ENCODE measurements around the gene RTN4RL1. TPM values are rescaled to one million over a fixed set of nuclear protein-coding genes. Genes with fewer than 3 reads are reported as not detected.

The RTN4RL1 gene
- polyA plus RNA-seq, 2 donors: 0.89 to 2.0 TPM

DNA sequence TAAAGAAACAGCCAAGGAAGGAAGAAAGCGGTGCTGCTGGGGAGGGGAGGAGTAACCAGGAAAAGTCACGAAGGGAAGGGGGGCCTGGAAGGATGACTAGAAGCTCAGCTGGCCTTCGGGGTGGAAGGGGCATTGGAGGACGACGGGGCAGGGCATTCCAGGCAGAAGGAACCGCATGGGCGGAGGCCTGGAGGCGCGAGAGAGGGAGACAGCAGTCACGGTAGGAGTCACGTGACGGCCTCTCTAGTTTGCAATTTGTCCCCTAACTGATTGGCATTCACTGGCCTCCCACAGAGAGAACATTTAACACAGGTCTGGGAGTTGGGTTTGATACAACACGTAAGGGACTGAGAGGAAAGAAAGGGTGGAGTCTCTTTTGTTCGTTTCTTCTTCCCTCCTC lies 63.9 kb downstream of the RTN4RL1 start:
- Histone ChIP-seq H3K36me3 (ENCODE audit: control insufficient read depth in 2 of 2, insufficient read depth in 2 of 2, low read length in 1 of 2) (no peaks in the 10 kb centered on the region), H3K27me3 (ENCODE audit: control insufficient read depth in 1 of 2, insufficient read depth in 2 of 2, low read length in 2 of 2) (no peaks in the 10 kb centered on the region), H3K4me3 (ENCODE audit: low read depth in 1 of 2, low read length in 2 of 2) (no peak overlapping the region), H3K9me3 (ENCODE audit: control insufficient read depth in 2 of 2, insufficient read depth in 1 of 2, low read depth in 1 of 2, low read length in 1 of 2) (no peaks in the 10 kb centered on the region), H3K27ac (ENCODE audit: low read depth in 2 of 2, low read length in 1 of 2) (no peak overlapping the region), H3K4me1 (ENCODE audit: control insufficient read depth in 2 of 2, insufficient read depth in 2 of 2, low read length in 1 of 2) (no peaks in the 10 kb centered on the region)
- WGBS, 2 donors: 83 to 86% methylated on average over 14 of the region's 14 CpGs

DNA sequence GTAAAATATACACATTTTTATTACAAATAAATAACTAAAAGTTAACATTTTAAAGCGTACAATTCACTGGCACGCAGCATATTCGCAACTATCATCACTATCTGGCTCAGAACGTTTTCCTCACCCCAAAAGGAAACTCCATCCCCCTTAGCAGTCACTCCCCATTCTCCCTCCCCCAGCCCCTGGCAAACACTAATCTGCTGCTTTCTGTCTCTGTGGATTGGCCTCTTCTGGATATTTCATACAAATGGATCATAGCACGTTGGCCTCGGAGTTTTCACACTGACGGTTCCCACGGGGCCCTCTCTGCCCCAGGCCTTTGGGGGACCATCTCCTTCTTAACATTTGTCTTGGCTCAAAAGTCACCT lies 64.6 kb downstream of the RTN4RL1 start:
- no peaks in the 10 kb centered on the region for H3K36me3 ChIP-seq (ENCODE audit: control insufficient read depth in 2 of 2, insufficient read depth in 2 of 2, low read length in 1 of 2)
- H3K9me3 ChIP-seq (ENCODE audit: control insufficient read depth in 2 of 2, insufficient read depth in 1 of 2, low read depth in 1 of 2, low read length in 1 of 2): no peaks in the 10 kb centered on the region
- no peaks in the 10 kb centered on the region for H3K4me1 ChIP-seq (ENCODE audit: control insufficient read depth in 2 of 2, insufficient read depth in 2 of 2, low read length in 1 of 2)
- 66 to 75% methylated on average over 8 of the region's 8 CpGs for WGBS, 2 donors
- H3K4me3 ChIP-seq (ENCODE audit: low read depth in 1 of 2, low read length in 2 of 2): no peak overlapping the region
- no peak overlapping the region for H3K27ac ChIP-seq (ENCODE audit: low read depth in 2 of 2, low read length in 1 of 2)
- H3K27me3 ChIP-seq (ENCODE audit: control insufficient read depth in 1 of 2, insufficient read depth in 2 of 2, low read length in 2 of 2): no peaks in the 10 kb centered on the region

DNA sequence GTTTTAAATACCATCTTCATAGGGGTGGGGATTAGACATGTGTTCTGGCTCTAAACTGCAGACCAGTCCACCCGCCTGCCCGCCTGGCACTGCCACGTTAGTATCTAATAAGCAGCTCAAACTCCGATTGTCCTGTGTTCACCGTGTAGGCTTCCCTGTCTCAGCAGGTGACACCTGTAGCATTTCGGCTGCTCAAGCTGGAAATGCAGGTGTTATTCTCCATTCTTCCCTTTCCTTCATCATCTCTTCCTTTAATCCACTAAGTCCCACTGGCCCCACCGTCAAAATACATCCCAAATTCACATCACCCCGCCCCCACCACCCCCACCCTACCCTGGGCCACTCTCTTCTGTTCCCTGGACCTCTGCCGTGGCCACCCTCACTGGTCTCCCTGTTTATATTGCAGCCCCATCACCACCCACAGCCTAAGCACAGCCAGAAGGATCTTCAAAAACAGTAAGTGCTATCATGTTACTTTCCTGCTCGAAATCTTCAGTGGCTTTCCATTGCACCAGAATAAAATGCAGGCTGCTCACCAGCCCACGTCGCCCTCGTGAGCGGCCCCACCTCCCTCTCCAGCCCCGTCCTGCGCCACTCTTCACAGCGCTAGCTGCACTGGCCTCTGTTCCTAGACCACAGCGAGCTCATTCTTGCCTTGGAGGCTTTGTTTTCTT lies 65.1 kb downstream of the RTN4RL1 start:
- Histone ChIP-seq H3K36me3 (ENCODE audit: control insufficient read depth in 2 of 2, insufficient read depth in 2 of 2, low read length in 1 of 2) (no peaks in the 10 kb centered on the region), H3K4me3 (ENCODE audit: low read depth in 1 of 2, low read length in 2 of 2) (no peak overlapping the region), H3K4me1 (ENCODE audit: control insufficient read depth in 2 of 2, insufficient read depth in 2 of 2, low read length in 1 of 2) (no peaks in the 10 kb centered on the region), H3K27me3 (ENCODE audit: control insufficient read depth in 1 of 2, insufficient read depth in 2 of 2, low read length in 2 of 2) (no peaks in the 10 kb centered on the region), H3K27ac (ENCODE audit: low read depth in 2 of 2, low read length in 1 of 2) (no peak overlapping the region), H3K9me3 (ENCODE audit: control insufficient read depth in 2 of 2, insufficient read depth in 1 of 2, low read depth in 1 of 2, low read length in 1 of 2) (no peaks in the 10 kb centered on the region)
- 77 to 79% methylated on average over 18 of the region's 18 CpGs for WGBS, 2 donors

DNA sequence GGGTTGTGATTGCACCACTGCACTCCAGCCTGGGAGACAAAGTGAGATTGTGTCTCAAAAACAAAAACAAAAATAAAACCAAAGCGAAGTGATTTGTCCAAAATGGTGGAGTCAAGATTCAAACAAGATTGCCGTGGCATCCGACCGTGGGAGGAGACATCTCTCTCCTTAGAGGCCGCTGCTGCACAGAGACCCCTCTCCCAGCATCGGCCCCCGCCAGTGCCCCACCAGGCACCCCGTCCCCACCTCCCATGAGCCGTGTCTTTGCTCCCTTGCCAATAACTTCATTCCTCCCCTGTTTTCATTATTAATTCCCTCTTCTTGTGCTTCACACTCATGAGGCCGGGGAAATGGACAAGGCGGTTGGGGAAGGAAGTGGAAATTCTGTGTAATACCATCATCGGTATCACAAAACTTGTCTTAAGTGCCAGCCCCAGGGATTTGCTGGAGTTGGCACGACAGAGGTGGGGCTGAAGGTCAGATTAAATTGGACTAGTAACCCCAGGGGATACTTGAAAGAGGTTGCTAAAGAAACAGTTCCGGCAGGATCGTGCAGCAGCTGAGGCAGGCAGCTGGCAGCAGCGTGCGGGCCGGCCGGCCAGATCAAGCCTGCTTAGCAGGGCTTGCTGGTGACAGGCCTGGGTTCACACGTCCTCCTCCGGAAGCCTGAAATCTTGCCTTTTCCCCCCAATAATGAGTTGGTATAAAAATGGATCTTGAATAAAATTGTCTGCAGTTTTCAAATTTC lies 66.8 kb downstream of the RTN4RL1 start:
- Histone ChIP-seq H3K4me3 (ENCODE audit: low read depth in 1 of 2, low read length in 2 of 2) (no peak overlapping the region), H3K36me3 (ENCODE audit: control insufficient read depth in 2 of 2, insufficient read depth in 2 of 2, low read length in 1 of 2) (no peaks in the 10 kb centered on the region), H3K9me3 (ENCODE audit: control insufficient read depth in 2 of 2, insufficient read depth in 1 of 2, low read depth in 1 of 2, low read length in 1 of 2) (no peaks in the 10 kb centered on the region), H3K4me1 (ENCODE audit: control insufficient read depth in 2 of 2, insufficient read depth in 2 of 2, low read length in 1 of 2) (no peaks in the 10 kb centered on the region), H3K27me3 (ENCODE audit: control insufficient read depth in 1 of 2, insufficient read depth in 2 of 2, low read length in 2 of 2) (no peaks in the 10 kb centered on the region), H3K27ac (ENCODE audit: low read depth in 2 of 2, low read length in 1 of 2) (no peak overlapping the region)
- WGBS, 2 donors: 63 to 64% methylated on average over 21 of the region's 21 CpGs

DNA sequence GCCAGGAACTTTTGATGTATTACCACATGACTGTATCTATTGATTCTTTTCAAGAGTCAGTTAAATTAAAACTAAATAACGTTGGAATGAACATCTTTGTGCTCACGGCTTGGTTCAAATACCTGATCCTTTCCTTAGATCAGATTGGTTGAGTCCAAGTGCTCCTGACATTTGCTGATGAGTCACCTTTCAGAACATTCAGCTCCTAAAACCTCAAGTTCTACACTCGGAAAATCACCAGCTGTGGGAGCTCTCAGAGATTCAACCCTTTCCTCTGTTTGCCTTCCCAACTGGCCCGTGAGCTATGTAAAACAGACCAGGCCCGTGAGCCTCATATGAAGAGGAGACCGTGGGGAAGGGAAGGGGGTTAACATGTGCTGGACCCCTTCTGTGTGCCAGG lies 68.1 kb downstream of the RTN4RL1 start:
- H3K4me3 ChIP-seq (ENCODE audit: low read depth in 1 of 2, low read length in 2 of 2): no peak overlapping the region
- WGBS, 2 donors: 73 to 76% methylated on average over 6 of the region's 6 CpGs
- no peaks in the 10 kb centered on the region for H3K9me3 ChIP-seq (ENCODE audit: control insufficient read depth in 2 of 2, insufficient read depth in 1 of 2, low read depth in 1 of 2, low read length in 1 of 2)
- H3K27me3 ChIP-seq (ENCODE audit: control insufficient read depth in 1 of 2, insufficient read depth in 2 of 2, low read length in 2 of 2): no peaks in the 10 kb centered on the region
- no peak overlapping the region for H3K27ac ChIP-seq (ENCODE audit: low read depth in 2 of 2, low read length in 1 of 2)
- no peaks in the 10 kb centered on the region for H3K4me1 ChIP-seq (ENCODE audit: control insufficient read depth in 2 of 2, insufficient read depth in 2 of 2, low read length in 1 of 2)
- H3K36me3 ChIP-seq (ENCODE audit: control insufficient read depth in 2 of 2, insufficient read depth in 2 of 2, low read length in 1 of 2): no peaks in the 10 kb centered on the region

DNA sequence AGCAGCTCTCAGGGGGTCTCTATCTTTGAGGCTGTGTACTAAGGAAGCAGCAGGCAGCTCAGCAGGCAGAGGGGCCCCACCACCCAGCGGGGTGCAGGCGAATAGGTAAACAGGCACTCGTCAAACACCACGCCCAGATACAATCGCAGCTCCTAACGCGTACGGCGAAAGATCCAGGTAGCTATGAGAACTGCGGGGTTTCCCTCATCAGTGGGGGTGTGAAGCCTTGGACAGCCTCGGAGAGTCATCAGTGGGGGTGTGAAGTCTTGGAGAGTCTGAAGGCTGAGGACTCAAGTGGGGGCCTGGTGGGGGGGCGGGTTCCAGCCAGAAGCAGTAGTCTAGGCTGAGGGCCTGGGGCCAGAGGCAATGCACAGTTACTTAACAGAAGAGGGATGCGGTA lies 69.0 kb downstream of the RTN4RL1 start:
- Histone ChIP-seq H3K4me3 (ENCODE audit: low read depth in 1 of 2, low read length in 2 of 2) (no peak overlapping the region), H3K4me1 (ENCODE audit: control insufficient read depth in 2 of 2, insufficient read depth in 2 of 2, low read length in 1 of 2) (no peaks in the 10 kb centered on the region), H3K27ac (ENCODE audit: low read depth in 2 of 2, low read length in 1 of 2) (no peak overlapping the region), H3K27me3 (ENCODE audit: control insufficient read depth in 1 of 2, insufficient read depth in 2 of 2, low read length in 2 of 2) (no peaks in the 10 kb centered on the region), H3K9me3 (ENCODE audit: control insufficient read depth in 2 of 2, insufficient read depth in 1 of 2, low read depth in 1 of 2, low read length in 1 of 2) (no peaks in the 10 kb centered on the region), H3K36me3 (ENCODE audit: control insufficient read depth in 2 of 2, insufficient read depth in 2 of 2, low read length in 1 of 2) (no peaks in the 10 kb centered on the region)
- 77 to 82% methylated on average over 13 of the region's 13 CpGs for WGBS, 2 donors

DNA sequence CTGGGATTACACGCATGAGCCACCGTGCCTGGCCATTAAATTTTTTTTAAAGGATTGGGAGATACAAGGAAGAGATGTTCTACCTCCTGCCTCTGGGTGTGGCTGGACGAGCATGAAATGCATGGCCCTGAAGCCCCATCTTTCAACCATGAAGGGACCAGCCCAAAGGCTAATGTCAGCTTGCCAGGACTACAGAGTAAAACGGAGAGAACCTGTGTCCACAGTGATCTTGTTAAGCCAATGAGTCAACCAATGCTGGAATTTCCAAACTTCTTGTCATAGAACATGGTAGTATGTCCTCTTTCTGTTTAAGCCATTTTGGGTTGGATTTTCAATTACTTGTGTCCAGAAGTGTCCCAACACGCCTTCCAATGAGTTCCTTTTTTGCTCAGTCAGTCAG lies 71.3 kb downstream of the RTN4RL1 start:
- H3K4me3 ChIP-seq (ENCODE audit: low read depth in 1 of 2, low read length in 2 of 2): no peak overlapping the region
- H3K36me3 ChIP-seq (ENCODE audit: control insufficient read depth in 2 of 2, insufficient read depth in 2 of 2, low read length in 1 of 2): no peaks in the 10 kb centered on the region
- H3K4me1 ChIP-seq (ENCODE audit: control insufficient read depth in 2 of 2, insufficient read depth in 2 of 2, low read length in 1 of 2): no peaks in the 10 kb centered on the region
- no peaks in the 10 kb centered on the region for H3K9me3 ChIP-seq (ENCODE audit: control insufficient read depth in 2 of 2, insufficient read depth in 1 of 2, low read depth in 1 of 2, low read length in 1 of 2)
- no peak overlapping the region for H3K27ac ChIP-seq (ENCODE audit: low read depth in 2 of 2, low read length in 1 of 2)
- no peaks in the 10 kb centered on the region for H3K27me3 ChIP-seq (ENCODE audit: control insufficient read depth in 1 of 2, insufficient read depth in 2 of 2, low read length in 2 of 2)
- WGBS, 2 donors: 48 to 66% methylated on average over 5 of the region's 5 CpGs

DNA sequence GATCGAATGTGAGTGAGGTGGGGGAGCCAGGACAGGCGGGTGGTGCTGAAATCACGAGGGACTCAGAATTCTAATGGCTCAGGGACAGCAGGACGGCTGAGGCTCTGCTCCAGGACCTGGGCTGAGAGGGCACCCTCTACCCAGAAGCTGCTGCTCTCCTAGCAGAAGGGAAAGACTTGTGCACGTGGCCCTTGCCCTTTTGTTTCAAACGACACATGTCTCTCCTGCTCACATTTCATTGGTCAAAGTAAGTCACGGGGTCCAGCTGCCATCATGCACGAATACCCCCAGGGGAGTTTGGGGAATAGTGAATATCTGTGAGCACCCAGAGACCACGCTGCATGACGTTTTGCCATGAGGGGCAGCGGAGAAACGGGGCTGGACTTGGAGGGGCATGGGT lies 73.2 kb downstream of the RTN4RL1 start:
- H3K9me3 ChIP-seq (ENCODE audit: control insufficient read depth in 2 of 2, insufficient read depth in 1 of 2, low read depth in 1 of 2, low read length in 1 of 2): no peaks in the 10 kb centered on the region
- H3K27ac ChIP-seq (ENCODE audit: low read depth in 2 of 2, low read length in 1 of 2): no peak overlapping the region
- no peaks in the 10 kb centered on the region for H3K4me1 ChIP-seq (ENCODE audit: control insufficient read depth in 2 of 2, insufficient read depth in 2 of 2, low read length in 1 of 2)
- no peaks in the 10 kb centered on the region for H3K36me3 ChIP-seq (ENCODE audit: control insufficient read depth in 2 of 2, insufficient read depth in 2 of 2, low read length in 1 of 2)
- no peak overlapping the region for H3K4me3 ChIP-seq (ENCODE audit: low read depth in 1 of 2, low read length in 2 of 2)
- 72 to 74% methylated on average over 12 of the region's 12 CpGs for WGBS, 2 donors
- no peaks in the 10 kb centered on the region for H3K27me3 ChIP-seq (ENCODE audit: control insufficient read depth in 1 of 2, insufficient read depth in 2 of 2, low read length in 2 of 2)

DNA sequence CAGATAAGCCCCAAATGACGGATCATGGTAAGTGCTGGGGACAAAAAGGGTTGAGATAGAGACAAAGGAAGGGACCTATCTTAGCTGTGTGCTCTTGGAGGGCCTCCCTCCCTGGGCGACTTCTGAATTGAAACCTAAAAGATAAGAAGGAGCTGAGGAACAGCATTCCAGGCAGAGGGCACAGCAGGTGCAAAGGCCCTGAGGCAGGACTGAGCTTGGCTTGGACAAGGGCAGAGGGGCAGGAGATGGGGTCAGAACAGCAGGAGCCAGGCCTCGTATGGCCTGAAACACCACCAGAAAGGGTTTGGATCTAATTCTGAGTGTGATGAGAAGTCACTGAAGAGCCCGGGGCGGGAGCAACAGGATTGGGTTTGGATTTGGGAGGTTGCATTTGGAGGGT lies 75.4 kb downstream of the RTN4RL1 start:
- Histone ChIP-seq H3K27me3 (ENCODE audit: control insufficient read depth in 1 of 2, insufficient read depth in 2 of 2, low read length in 2 of 2) (no peaks in the 10 kb centered on the region), H3K4me3 (ENCODE audit: low read depth in 1 of 2, low read length in 2 of 2) (no peak overlapping the region), H3K9me3 (ENCODE audit: control insufficient read depth in 2 of 2, insufficient read depth in 1 of 2, low read depth in 1 of 2, low read length in 1 of 2) (peaks cover 0 to 3% of the 10 kb centered on the region in 2 donors), H3K27ac (ENCODE audit: low read depth in 2 of 2, low read length in 1 of 2) (no peak overlapping the region), H3K4me1 (ENCODE audit: control insufficient read depth in 2 of 2, insufficient read depth in 2 of 2, low read length in 1 of 2) (no peaks in the 10 kb centered on the region), H3K36me3 (ENCODE audit: control insufficient read depth in 2 of 2, insufficient read depth in 2 of 2, low read length in 1 of 2) (no peaks in the 10 kb centered on the region)
- WGBS, 2 donors: 95% methylated on average over 5 of the region's 5 CpGs

DNA sequence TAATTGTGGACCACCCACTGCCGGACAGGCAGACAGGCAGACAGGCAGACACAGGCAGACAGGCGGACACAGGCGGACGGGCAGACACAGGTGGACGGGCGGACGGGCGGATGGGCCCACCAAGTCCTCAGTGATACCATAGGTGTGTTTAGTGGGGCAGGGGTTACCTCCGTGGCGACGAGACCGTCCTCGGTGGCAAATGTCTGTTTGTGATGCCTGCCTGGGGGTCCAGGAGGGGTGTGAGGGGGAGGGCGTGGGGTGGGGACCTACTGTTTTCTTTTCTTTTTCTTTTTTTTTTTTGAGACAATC lies 76.7 kb downstream of the RTN4RL1 start:
- Histone ChIP-seq H3K4me3 (ENCODE audit: low read depth in 1 of 2, low read length in 2 of 2) (no peak overlapping the region), H3K36me3 (ENCODE audit: control insufficient read depth in 2 of 2, insufficient read depth in 2 of 2, low read length in 1 of 2) (no peaks in the 10 kb centered on the region), H3K9me3 (ENCODE audit: control insufficient read depth in 2 of 2, insufficient read depth in 1 of 2, low read depth in 1 of 2, low read length in 1 of 2) (peaks cover 0 to 3% of the 10 kb centered on the region in 2 donors), H3K4me1 (ENCODE audit: control insufficient read depth in 2 of 2, insufficient read depth in 2 of 2, low read length in 1 of 2) (no peaks in the 10 kb centered on the region), H3K27me3 (ENCODE audit: control insufficient read depth in 1 of 2, insufficient read depth in 2 of 2, low read length in 2 of 2) (no peaks in the 10 kb centered on the region), H3K27ac (ENCODE audit: low read depth in 2 of 2, low read length in 1 of 2) (no peak overlapping the region)
- 90 to 93% methylated on average over 14 of the region's 14 CpGs for WGBS, 2 donors

All from esophagus (tissue), 2 donors.